ENCODE data around the gene RHEX.

RHEX gene

GRCh38 chr1:206120406-206120805, 67.4 kb downstream of the RHEX start:
- DNase-seq, result no peak

GRCh38 chr1:206121269-206121668, 68.3 kb downstream of the RHEX start:
- no peak for DNase-seq

GRCh38 chr1:206122686-206123085, 69.7 kb downstream of the RHEX start:
- DNase-seq, result no peak

DNA sequence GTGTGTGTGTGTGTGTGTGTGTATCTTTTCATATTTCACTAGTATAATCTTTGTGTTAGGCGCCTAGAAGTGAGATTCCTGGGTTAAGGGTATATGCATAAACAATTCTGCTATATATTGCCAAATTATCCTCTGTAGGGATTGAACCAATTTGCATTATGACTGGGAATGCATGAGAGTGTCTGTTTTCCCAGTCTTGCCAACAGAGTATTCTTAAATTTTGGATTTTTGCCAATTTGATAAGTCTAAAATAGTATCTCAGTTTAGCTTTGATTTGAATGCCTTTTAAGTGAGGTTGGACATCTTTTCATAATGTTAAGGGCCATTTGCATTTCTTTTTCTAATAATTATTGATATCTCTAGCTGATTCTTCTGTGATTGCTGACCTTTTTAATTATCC, 72.4 kb downstream of the RHEX start:
- no peak for DNase-seq

DNA sequence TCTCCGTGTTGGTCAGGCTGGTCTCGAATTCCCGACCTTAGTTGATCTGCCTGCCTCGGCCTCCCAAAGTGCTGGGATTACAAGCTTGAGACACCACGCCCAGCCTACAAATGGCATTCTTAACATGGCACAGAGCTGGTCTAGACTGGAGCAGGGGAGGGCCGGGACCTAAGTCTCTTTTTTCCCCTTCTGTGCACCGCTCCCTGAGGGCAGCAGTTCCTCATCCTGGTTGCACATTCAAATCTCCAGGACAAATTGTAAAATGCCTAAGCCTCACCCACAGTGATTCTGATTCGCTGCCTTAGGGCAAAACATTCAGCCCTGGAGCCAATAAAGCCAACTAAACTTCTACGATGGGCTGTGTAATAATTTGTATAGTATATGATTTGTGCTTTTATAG, 74.4 kb downstream of the RHEX start:
- no peak for DNase-seq

GRCh38 chr1:206128196-206128595, 75.2 kb downstream of the RHEX start:
- DNase-seq, result no peak

DNA sequence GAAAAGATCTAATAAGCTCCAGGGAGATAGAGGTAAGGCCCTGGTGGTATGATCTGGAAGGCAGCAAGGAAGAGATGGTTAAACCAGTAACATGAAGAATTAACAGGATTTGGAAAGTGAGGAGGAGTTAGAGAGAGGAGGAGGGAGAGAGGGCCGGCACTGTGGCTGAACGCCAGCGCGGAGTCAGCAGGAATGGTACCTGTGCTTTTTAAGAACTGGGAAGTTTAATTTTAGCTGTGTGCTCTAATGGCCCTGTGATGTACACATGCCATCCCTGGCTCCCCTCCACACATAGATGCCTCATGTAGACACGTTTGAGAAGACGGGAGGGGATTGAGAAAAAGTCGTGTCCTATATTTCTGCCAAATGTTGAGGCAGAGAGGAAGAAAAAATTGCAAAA, 78.1 kb downstream of the RHEX start:
- no peak for DNase-seq

DNA sequence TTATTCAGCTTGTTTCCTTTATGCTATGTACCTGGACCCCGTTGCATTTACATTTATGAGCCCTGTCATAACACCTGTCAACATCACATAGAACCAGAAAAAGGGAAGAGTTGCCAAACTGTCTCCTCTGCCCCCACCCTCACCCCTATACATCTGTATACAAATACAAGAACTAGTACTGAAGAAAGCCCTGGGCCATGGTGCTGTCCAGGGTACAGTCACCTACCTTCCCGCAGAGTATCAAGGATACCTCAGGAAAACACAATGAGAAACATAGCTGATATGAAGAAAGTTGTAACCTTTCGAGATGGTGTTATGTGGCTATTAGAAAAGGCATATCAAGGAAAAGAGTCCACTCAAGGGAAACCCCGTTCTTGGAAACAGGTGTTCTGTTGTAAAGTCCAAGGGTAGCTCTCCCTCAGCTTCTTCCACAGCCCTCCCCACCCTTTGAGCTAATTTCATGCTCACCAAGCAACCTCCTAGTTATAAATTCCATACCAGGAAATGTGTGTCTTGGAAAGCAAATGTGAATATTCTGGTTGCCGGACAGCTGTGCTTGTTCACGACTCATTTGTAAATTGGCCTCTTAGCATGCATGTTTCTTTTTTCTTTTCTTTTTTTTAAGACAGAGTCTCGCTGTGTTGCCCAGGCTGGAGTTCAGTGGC, 80.9 kb downstream of the RHEX start:
- DNase-seq, result no peak

DNA sequence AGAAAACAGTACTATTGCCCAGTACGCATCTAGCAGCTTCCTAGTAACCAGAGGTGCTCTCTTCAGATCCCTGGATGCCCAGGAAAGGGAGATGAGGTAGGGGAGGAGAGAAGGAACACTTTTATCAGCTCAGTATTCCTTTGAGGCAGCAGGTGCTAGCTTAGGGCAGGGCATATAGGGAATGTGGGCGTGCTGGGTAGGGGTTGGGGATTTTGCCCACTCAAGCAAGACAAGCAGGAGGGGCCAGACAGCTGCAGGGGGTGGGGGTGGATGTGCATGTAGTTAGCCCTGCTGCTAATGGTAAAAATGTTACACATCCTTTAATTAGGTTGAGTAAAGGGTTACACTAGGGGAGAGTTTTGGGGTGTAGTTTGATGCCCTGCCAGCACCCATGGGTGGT, 82.3 kb downstream of the RHEX start:
- DNase-seq, result no peak

DNA sequence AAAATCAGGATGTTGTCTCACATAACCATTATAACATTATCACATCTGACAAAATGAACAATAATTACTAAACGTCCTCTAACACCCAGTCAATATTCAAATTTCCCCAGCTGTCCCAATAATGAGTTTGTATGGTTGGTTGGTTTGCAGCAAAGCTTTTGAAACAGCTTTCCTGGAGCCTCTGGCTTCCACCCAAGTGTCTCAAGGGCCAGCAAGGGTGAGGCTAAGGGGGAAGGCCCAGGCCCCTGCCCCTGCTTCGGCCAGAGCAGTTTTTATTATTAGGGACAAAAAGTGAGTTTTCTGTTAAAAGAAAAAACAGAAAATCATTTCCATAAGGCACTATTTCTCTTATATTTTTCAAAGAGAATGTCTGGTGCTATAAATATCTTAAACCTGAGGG, 83.3 kb downstream of the RHEX start:
- no peak for DNase-seq

GRCh38 chr1:206142011-206142410, 89.0 kb downstream of the RHEX start:
- no peak for DNase-seq

- no peak for DNase-seq
Measured at GRCh38 chr1:206142770-206143169, 89.8 kb downstream of the RHEX start.

GRCh38 chr1:206143537-206144172, 90.7 kb downstream of the RHEX start:
- DNase-seq, result no peak

GRCh38 chr1:206144605-206145004, 91.6 kb downstream of the RHEX start:
- DNase-seq, result no peak

GRCh38 chr1:206145771-206146290, 92.9 kb downstream of the RHEX start:
- DNase-seq, result no peak

Measured in activated naive CD4-positive, alpha-beta T cell treated with anti-CD3 and anti-CD28 coated beads, Interleukin-2, amount 50 U/mL, for 16 hours (primary cell).